Ishikawa (cell line): ENCODE results near the gene RGS9.

Experiments
- CREB1 ChIP-seq: IDR thresholded peaks from 2 replicates; pipeline ENCODE4 v1.6.1; 2012; ENCODE audit warnings: low read depth
- RAD21 ChIP-seq: IDR thresholded peaks from 2 replicates; pipeline ENCODE4 v1.6.1; 2012; ENCODE audit warnings: low read depth
- REST ChIP-seq: IDR thresholded peaks from 2 replicates; pipeline ENCODE4 v1.6.1; 2012; ENCODE audit warnings: low read depth, mild to moderate bottlenecking
- TAF1 ChIP-seq: IDR thresholded peaks from 2 replicates; pipeline ENCODE4 v1.6.1; 2012; ENCODE audit warnings: low read depth, mild to moderate bottlenecking
- YY1 ChIP-seq: IDR thresholded peaks from 2 replicates; pipeline ENCODE4 v1.6.1; 2012; ENCODE audit warnings: low read depth

GRCh38 chr17:65261152-65261551 is 124.0 kb downstream of the RGS9 start:
- TF ChIP-seq YY1 (no peak), TAF1 (no peak), REST (no peak), CREB1 (no peak), RAD21 (no peak)
